CD4-positive, alpha-beta T cell treated with Interleukin-21 for 1 hour (primary cell): ENCODE results near the gene GUCA2A.
A peak's percentile ranks its signal among the peaks of the same experiment; 100 is the strongest.

Experiments
- DNase-seq: peaks from one replicate; pipeline ENCODE4 v3.0.0-alpha.2; 2020

GUCA2A gene

DNA sequence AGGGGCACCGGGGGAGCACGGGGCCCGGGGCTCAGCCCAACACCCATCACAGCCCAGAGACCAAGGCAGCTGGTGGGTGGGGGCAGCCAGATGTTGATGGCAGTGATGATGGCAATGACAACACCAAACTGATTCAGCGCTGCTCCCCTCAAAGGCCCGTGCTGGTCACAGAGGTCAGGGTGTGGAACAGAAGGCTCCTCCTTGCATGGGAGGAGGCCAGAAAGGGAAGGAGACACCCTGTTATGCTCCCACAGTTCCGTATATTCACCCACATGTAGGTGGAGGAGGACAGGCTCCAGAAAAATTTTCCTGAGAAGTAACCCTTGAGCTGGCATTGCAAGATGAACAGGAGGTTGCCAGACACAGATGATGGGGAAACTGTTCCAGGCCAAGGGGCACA, 10.9 kb downstream of the GUCA2A start:
- DNase-seq, result no peak

DNA sequence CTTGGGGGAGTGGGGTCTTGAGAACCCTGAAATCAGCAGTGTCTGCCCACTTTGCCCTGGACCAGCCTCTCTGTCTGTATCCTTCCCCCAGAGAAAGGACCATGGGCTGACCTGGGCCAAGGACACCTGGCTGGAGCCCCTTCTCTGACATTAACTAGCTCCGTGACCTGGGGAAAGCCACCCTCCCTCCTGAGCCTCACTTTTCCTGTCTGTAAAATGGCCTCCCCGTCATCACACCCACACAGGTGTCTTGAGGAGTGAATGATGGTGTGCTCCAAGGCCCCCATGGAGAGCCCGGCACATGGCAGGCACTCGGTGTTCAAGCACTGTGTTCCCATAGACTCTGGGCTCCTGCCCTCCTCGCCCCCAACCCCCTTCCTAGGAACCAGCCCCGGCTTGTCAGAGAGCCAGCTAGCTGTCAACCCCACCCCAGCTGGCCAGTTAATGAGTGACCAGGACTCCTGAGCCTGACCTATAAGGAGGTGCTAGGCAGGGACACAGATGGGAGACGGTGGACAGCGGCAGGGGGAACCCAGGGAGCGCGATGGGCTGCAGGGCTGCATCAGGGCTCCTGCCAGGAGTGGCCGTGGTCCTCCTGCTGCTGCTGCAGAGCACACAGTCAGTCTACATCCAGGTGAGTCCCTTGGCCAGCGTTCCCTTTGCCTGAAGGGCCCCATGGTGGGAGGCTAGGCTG, 11.5 kb downstream of the GUCA2A start, which contains the start of gene GUCA2B:
TSS of gene GUCA2B (plus strand) at position 504 of the 694 bp plus-strand sequence. CDS start at position 545, 41 bp downstream.
- DNase-seq, result no peak

DNA sequence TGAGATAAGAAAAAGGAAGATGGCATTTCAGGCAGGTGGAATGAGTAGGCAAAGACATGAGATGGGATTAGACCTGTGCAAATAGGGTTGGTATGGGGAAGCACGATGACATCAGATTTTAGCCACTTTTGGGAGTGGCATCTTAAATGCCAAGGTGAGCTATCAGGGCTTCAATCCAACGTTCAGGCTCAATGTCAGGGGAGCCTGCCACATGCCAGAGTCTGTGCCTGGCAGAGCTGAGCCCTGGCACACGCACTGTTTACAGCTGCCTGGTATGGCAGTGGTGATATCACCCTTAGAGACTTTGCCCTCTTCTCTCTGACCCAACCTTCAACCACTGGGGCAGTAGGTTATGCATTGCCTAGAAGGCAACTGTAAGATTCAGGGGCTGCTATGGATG, 12.4 kb downstream of the GUCA2A start:
- DNase-seq, result no peak

DNA sequence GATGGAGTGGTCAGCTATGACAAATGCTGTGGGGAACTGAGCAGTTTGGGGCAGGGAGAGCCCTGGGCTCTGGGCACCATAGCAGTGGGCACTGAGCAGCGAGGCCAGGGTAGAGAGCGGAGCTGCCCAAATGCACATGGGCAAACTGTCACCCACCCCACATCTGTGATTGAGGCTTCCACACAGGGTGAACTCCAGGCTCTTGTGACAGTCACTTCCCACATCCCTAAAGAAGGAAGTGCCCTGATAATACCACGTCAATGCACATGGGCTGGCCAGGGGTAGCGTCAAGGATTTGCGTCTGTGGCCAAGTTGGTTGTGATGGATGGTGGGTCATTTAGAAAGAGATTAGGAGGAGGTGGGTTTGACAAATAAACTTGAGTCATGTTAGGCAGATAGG, 13.9 kb downstream of the GUCA2A start:
- no peak for DNase-seq

DNA sequence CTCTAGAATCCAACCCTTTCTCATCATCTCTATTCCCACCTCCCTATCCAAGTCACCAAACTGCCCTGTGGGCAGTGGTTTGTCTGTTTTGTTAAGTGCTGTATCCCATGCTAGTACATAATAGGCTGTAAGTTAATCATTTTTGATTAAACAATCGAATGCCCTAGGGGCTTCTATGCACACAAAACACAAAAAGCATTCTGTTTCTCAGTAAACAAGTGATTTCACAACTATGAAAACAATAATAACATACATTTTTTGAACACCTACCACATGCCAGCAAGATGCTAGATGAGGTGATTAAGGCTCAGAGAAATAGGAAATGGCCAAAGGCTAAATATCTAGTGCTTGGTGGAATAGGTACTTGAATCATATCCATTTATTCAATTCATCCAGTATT, 16.4 kb downstream of the GUCA2A start:
- DNase-seq, result no peak

DNA sequence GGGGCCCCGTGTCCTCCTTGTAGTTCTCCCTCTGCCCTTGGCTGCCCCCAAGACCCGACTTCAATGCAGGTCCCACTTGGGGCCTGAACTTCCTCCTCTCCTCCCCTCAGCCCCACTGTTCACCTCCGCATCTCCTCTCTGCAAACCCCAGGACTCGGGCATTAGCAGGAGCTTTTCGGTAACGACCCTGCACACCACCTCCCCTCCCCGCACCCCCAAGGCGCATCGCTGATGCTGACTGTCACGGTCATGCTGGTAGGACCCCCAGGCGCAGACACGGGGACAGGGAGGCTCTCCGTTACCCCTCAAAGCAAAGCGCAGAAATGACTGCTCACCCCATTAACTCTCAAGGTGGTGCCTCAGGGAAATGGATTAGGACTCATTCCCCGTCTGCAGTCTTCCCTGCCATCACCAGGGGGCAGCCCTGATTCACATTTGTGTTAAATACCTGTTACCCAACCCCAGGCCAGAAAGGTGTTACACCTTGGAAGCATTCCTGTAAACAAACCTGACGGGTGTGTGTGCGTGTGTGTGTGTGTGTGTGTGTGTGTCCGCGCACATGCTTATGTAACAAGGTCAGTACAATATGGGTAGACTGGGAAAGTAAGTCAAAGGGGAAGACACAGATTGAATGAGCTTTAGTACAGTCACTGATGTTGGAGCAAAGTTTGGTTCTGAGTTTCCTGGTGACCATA, 17.8 kb downstream of the GUCA2A start:
- DNase-seq, result peak; percentile 66

DNA sequence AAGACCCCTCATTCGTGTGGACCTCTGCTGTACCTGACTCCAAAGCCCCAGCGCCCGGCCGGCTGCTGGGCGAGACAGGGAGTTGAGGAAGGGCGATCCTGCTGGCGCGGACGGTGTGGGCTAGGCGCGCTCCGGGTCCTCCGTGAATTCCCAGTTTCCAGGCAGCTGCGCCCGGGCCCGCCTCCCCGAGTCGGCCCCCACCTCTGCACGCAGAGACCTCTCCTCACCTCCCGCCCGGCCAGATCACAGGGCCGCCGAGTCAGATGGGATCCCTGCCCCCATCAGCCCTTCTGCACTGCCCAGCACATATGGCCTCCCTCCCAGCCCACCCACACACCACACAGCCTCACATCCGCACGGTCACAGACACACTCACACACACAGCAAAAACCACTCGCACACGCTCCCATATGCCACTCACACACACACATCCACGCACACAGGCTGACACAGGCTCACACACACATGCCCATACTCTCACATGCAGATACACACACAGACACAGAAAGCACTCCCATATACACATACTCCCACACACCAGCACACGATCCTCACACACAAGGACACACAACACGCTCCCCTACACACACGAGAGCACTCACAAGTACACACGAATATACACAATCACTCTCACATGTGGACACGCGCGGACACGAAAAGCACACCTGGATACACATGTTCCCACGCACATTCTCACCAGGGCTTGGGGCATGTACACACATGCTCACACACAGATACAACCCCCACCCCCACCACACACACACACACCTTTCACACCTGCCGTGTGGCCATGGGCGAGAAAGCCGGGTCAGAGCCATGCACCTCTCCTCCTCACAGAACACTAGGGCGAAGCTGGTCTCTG, 18.6 kb downstream of the GUCA2A start:
- DNase-seq, result no peak

DNA sequence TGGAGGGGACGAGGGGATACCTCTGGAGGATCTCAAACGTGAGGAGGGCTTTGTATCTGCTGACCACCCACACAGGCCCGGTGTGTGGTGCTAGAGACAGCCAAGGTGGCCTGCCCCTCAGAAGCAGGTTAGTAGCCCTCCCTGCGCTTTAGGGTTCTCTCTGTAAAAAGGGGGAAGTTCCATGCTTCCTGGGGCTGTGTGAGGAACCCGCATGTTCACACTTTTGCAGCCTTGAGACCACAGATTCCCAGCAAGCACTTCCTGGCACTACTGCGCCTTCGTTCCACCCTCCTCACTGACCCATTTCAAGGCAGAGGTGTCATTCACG, 19.2 kb downstream of the GUCA2A start:
- DNase-seq, result no peak

DNA sequence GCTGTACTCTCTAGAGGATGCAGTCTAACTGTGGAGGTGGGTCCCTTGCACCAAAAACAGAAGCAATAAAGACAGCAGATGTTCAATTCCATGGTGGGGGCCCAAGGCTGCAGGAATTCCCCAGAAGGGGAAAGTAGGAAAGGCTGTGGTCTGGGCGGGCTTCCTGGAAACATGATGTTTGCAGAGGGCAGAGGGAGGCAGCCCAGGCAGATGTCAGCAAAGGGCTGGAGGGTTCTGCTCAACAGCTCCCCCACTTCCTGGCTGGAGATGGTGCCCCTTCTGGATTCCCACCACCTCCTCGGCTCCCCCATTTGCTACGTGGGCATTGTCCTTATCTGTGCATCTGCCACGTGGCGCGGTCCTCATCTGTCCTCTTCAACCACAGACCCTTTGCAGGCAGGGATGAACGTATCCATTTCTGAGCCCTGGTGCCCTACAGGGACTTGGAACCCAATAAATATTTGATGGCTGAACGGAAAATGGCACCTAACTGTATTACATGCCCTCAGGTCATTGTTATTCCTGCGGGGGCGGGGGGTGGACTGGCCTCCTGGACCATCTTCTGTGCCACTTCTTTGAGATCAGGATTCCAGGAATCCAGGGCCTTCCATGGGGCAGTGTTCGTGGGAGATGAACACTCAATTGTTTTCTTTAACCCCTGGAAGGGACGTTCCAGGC, 19.7 kb downstream of the GUCA2A start:
- no peak for DNase-seq

DNA sequence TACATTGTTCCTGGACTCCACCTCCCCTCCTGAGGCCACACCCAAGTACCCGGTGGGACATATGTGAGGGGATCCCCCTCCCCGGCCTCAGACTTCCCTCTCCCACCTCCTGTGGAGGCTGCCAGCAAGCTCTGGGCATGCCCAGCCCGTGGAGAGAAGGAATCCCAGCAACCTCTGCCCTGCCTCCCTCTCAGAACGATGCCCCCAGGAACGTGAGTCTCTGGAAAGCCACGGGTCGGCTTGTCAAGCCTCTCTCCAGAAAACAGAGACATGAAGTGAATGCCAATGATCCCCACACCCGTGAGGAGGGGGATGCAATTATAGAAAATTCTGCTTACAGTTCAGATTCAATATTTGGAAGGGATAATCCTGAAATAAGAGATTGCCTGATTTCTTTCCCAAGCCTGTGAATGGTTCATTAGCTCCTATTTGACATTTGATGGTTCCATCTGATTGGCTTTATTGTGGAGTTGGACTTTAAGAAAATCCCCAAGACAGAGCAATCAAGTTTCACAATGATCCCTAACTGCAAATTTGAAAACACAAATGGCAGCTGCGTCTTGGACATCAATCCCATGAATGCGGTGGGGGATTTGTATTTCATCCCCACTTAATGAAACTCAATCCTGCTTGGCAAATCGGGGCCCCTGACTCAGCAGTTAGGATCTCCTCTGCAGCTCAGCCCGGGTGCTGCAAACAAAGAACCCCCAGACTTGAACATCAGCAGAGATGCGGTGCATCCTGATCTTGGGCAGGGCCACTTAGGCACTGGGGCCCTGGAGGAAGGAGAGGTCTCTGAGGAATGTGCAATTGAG, 20.4 kb downstream of the GUCA2A start:
- no peak for DNase-seq

DNA sequence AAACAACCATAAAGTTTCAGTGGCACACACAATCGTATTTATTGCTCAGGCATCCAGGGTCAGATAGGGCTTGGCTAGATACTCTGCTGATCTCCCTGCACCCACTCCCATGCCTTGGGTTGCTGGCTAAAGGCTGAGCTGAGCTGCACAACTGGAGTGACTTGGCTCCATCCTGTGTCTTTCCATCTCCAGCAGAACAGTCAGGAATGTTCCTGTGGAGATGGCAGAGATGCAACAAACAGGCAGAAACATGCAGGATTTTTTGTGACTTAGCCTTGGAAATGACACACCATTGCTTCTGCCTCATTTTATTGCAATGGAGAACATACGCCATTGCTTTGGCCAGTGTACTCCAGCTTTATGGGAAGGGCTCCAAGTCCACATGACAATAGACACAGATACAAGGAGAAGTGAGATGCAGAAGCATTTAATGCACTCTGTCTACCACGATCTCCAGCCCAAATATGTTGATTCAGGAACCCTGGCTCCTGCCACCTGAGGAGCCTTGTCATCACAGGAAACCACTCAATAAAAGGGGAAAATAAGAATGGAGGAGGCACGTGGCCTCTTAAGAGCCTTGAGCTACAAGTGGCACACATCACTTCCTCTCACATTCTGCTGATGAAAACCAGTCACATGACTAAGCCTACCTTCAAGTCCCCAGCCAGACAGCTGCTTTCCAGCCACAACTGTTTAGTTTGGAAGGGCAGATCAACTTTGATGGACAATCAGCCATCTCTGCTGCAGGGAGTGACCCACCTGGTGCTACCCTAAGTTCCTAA, 21.5 kb downstream of the GUCA2A start:
- no peak for DNase-seq

DNA sequence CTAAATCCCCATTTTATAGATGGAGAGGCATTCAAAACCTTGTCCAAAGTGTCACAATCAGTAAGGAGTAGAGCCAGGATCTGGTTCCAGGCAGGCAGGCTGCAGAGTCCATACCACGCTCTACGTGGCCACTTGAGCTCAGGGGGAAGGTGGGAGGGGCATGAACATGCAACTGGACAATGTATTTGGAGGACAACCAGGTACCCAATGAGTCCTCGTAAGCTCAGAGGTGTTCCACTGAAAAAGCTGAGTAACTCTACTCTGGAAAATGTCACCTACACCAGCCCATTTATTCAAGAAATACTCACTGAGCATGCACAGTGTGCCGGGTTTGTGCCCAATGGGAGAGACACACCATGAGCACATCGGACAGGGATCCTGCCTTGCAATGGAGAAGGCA, 22.6 kb downstream of the GUCA2A start:
- DNase-seq, result no peak

DNA sequence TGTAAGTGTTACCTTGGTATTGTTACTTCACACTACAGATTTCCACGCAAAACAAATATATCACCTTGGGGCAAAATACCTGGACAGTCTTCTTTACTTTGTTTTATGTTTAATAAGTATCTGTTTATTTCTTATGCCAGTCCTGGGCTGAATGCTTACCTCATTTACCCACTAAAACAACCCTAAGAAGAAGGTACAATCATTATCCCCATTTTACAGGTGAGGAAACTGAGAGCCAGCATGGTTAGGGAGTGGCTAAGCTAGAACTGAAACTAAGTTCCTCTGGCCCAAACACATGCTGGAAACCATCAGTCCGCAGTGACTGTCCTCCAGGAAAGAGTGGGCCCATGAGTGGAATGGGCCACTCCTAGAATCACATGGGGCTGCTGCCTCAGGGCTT, 24.4 kb downstream of the GUCA2A start:
- no peak for DNase-seq

DNA sequence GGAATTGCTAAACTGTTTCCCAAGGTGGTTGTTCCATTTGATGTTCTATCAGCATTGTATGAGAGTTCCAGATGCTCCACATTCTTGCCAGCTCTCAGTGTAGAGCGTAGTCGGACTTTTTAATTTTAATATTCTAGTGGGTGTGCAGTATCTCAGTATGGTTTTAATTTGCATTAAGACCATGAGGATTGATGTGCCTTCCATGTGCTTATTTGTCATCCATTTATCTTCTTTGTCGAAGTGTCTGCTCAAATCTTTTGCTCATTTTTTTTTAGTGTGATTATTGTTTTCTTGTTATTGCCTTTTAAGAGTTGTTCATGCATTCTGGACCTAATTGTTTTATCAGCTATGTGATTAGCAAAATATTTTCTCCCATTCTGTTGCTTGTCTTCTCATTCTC, 25.1 kb downstream of the GUCA2A start:
- DNase-seq, result no peak

DNA sequence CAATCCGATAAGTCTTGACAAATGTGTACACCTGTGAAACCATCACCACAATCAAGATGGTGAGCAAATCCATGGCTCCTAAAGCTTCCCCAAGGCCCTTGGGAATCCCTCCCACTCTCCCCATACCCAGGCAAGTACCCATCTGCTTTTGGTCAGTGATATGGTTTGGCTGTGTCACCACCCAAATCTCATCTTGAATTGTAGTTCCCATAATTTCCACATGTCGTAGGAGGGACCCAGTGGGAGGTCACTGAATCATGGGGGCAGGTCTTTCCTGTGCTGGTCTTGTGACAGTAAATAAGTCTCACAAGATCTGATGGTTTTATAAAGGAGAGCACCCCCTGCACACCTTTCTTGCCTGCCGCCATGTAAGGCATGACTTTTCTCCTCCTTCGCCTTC, 26.0 kb downstream of the GUCA2A start:
- no peak for DNase-seq

DNA sequence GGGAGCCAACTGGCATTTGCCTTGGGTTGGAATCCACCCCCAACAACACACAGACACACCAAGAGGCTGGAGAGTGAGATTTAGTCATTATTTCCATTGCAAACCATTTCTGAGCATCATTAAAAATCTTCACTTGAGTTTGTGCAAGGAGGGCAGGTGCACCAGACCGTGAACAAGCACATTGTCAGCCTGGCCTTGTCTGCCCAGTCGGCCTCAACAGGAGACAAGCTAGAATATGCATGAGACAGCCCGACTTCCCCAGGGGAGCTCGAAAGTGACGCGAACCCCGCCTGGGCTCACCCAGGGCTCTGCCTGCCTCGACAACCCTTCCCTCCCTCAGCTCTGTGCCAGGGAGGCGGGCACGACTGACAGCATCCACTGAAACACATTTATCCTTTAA, 26.8 kb downstream of the GUCA2A start:
- DNase-seq, result no peak

DNA sequence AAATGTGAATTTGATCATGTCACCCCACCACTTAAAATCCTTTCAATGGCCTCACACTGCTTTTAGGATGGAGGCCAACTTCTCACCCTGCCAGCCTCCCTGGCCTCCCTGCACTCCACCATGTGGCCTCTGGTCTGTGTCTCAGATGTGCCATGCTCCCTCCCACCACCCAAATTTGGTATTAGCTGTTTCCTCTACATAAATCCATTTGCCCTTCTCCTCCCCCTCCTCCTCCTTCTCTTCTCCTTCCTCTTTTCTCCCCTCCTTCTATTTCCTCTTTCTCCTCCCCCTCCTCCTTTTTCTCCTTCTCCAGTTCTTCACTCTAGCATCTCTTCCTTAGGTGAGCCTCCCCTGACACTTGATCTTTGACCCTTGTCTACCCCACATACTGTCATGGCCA, 28.1 kb downstream of the GUCA2A start:
- no peak for DNase-seq

DNA sequence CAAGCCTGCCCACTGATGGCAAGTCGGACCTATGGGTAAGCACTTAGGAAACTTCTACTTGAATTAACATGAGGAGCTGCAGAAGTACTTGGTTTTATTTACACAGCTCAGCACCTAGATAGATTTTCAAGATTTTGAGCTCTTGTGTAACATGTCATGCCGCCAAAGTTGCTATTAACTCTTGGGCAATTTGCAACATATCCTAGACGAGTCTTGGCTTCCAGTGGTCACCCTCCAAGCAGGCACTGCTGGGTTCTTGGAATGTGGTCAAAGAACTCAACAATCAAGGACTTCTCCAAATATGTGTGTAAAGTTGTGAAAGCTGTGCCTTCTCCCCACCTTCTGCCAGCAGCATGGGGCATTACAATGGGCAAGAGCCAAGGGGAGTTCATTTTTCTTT, 29.1 kb downstream of the GUCA2A start:
- no peak for DNase-seq

DNA sequence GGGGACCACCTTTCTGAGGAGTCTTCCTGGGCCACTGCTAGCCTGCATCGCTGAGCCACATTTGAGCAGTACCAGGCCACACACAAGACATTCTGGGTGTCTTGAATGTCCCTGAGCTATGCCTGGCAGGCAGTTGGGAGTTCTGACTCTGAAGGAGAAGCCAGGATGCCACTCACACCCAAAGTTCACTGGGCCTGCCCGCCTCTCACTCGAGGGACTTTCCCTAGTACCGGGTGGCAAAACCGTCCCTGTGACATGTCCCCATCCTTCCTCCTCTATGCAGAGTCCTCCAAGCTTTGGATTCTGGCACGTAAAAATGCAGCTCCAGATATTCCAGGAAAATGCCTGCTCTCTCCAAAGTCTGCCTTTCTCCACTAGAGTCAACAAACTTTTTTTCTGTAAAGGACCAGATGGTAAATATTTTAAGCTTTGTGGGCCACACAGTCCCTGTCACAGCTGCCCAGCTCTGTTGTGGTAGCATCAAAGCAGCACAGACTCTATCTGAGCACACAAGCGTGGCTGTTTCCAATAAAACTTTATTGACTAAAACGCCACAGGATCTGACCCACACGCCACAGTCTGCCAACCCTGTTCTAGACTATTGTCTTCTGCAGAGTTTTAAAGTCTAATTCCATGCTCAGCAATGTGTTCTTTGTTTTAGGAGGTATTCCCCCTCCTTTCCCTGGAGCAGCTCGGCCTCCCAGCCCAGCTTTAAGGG, 30.6 kb downstream of the GUCA2A start:
- DNase-seq, result no peak

DNA sequence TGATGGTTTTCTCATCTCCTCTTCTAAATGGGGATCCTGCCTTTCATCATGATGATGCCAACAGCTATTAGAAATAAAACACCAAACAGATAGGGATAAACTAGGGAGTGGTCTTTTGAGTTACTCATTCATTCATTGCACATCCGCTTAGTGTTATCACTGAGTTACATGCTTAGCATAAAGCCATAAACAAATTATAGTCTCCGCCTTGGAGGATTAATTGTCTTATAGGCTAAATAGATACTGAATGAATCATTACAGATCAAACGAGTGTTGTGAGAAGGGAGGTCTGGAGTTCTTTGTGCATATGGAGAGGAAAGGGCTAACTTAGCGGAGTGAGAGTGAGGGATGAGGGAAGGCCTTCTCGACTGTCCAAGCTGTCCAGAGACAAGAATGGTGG, 31.2 kb downstream of the GUCA2A start:
- DNase-seq, result no peak

DNA sequence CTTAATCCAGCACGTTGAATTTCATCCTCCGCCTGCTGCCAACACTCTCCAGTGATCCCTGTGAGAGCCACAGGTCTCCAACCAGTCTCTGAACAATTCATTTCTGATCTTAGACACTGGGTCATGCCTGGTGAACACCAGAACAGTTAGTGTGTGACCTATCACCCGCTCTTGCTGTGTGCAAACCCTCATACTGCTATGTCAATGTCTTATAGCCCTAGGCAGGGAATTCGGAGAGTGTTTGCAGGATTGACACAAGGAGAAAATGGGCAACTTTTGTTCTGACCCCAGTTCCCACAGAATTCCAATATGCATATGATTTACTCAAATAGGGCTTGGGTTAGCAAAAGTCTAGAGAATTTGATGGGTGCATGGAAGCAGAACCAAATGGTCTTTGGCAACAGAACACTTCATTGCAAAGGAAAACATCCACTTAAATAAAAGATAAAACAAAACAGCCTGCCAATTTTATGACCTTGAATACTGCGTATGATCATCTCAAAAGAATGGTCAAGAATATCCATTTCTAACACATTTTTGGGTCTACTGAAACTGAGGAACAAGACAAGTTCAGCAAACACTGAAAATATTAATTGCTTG, 34.4 kb downstream of the GUCA2A start:
- no peak for DNase-seq
